GM18951 (cell line): ENCODE measurements around the gene HUS1B.

Experiments
- POLR2A ChIP-seq: IDR thresholded peaks from 4 replicates; pipeline ENCODE4 v1.6.1; 2011; ENCODE audit warnings: mild to moderate bottlenecking; ENCODE audit not compliant: insufficient read length, insufficient read depth; ENCODE audit errors: extremely low read depth
- in situ Hi-C: fragments of 300-500 bp; cut with MboI; formaldehyde crosslinking; loops from one replicate; pipeline ENCODE4 v1.12.0; 2022; ENCODE audit warnings: low sequenced_read_pairs, mixed read lengths, inconsistent platforms; ENCODE audit not compliant: unreplicated experiment

Gene HUS1B

GRCh38 chr6:628766-629165 is 28.1 kb downstream of the HUS1B start:
- in situ Hi-C loops, result no loop called here
- no peak for TF ChIP-seq POLR2A

GRCh38 chr6:626236-626635 is 30.7 kb downstream of the HUS1B start:
- no peak for TF ChIP-seq POLR2A
- in situ Hi-C loops, result no loop called here

GRCh38 chr6:624979-625378 is 31.9 kb downstream of the HUS1B start:
- in situ Hi-C loops, result no loop called here
- TF ChIP-seq POLR2A, result no peak

GRCh38 chr6:622462-622861 is 34.4 kb downstream of the HUS1B start:
- in situ Hi-C loops, result no loop called here
- TF ChIP-seq POLR2A, result no peak

GRCh38 chr6:621931-622330 is 35.0 kb downstream of the HUS1B start:
- no peak for TF ChIP-seq POLR2A
- in situ Hi-C loops, result no loop called here

GRCh38 chr6:620950-621349 is 36.0 kb downstream of the HUS1B start:
- in situ Hi-C loops, result no loop called here
- TF ChIP-seq POLR2A, result no peak

- in situ Hi-C loops, result no loop called here
- TF ChIP-seq POLR2A, result no peak
These were observed 36.7 kb downstream of the HUS1B start for GRCh38 chr6:620166-620565.

- in situ Hi-C loops, result no loop called here
- no peak for TF ChIP-seq POLR2A
These were observed 39.3 kb downstream of the HUS1B start for GRCh38 chr6:617456-618100.

- in situ Hi-C loops, result no loop called here
- no peak for TF ChIP-seq POLR2A
These were observed 42.9 kb downstream of the HUS1B start for GRCh38 chr6:613981-614380.

- in situ Hi-C loops, result no loop called here
- no peak for TF ChIP-seq POLR2A
These were observed 45.0 kb downstream of the HUS1B start for GRCh38 chr6:611928-612327.

- in situ Hi-C loops, result no loop called here
- no peak for TF ChIP-seq POLR2A
These were observed 46.0 kb downstream of the HUS1B start for GRCh38 chr6:610882-611281.

GRCh38 chr6:609905-610304 is 47.0 kb downstream of the HUS1B start:
- in situ Hi-C loops, result no loop called here
- TF ChIP-seq POLR2A, result no peak

- TF ChIP-seq POLR2A, result no peak
- in situ Hi-C loops, result no loop called here
These were observed 50.0 kb downstream of the HUS1B start for GRCh38 chr6:606829-607379.
